HAP-1 (cell line): ENCODE measurements around the gene TPRN.

Experiments
- DNase-seq, 2 experiments: peaks; one replicate each; pipeline ENCODE4 v3.0.0-alpha.2; 2016 to 2020; ENCODE audit warnings: low spot score in 2 of 2
- H3K27me3 ChIP-seq: fragments of 250-450 bp; sonication (Bioruptor Pico); 2 replicates; pipeline ENCODE4 v1.5.1; 2020; ENCODE audit warnings: low read depth, mild to moderate bottlenecking, moderate library complexity
- H3K36me3 ChIP-seq: fragments of 250-450 bp; sonication (Bioruptor Pico); replicated peaks from 2 replicates; pipeline ENCODE4 v1.5.1; 2020; ENCODE audit warnings: mild to moderate bottlenecking
- H3K4me1 ChIP-seq: fragments of 250-450 bp; sonication (Bioruptor Pico); 2 replicates; pipeline ENCODE4 v1.5.1; 2020; ENCODE audit warnings: mild to moderate bottlenecking
- H3K4me3 ChIP-seq: fragments of 250-450 bp; sonication (Bioruptor Pico); 2 replicates; pipeline ENCODE4 v1.5.1; 2020; ENCODE audit warnings: mild to moderate bottlenecking, moderate library complexity
- H3K9me3 ChIP-seq: fragments of 250-450 bp; sonication (Bioruptor Pico); 2 replicates; pipeline ENCODE4 v1.5.1; 2020; ENCODE audit warnings: mild to moderate bottlenecking, moderate library complexity
- in situ Hi-C: fragments of 300-500 bp; cut with MboI; formaldehyde crosslinking; loops from 3 replicates; pipeline ENCODE4 v1.14.3; 2020; ENCODE audit warnings: low sequenced_read_pairs, inconsistent platforms, mixed read lengths

Gene TPRN

DNA sequence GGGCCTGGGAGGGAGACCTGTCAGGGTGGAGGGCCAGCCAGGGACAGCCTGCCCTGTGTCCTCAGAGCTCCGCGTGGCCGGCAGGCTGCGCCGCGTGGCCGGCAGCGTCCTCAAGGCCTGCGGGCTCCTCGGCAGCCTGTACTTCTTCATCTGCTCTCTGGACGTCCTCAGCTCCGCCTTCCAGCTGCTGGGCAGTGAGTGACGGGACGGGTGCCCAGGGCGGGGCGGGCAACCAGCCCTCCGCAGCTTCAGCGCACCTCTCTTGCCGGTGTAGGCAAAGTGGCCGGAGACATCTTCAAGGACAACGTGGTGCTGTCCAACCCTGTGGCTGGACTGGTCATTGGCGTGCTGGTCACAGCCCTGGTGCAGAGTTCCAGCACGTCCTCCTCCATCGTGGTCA, 32.0 kb upstream of the TPRN start:
- H3K36me3 ChIP-seq = no peaks in the 10 kb centered on the region
- in situ Hi-C loops = loop anchor here (25.0 kb wide), 1 partner anchor 445 kb away; the partner anchor contains the start of genes CCDC183 and TMEM141
- H3K27me3 ChIP-seq = no peaks in the 10 kb centered on the region
- H3K4me1 ChIP-seq = peaks cover 5% of the 10 kb centered on the region
- no peak for DNase-seq
- H3K4me3 ChIP-seq = no peak overlapping the region
- H3K9me3 ChIP-seq = no peaks in the 10 kb centered on the region

DNA sequence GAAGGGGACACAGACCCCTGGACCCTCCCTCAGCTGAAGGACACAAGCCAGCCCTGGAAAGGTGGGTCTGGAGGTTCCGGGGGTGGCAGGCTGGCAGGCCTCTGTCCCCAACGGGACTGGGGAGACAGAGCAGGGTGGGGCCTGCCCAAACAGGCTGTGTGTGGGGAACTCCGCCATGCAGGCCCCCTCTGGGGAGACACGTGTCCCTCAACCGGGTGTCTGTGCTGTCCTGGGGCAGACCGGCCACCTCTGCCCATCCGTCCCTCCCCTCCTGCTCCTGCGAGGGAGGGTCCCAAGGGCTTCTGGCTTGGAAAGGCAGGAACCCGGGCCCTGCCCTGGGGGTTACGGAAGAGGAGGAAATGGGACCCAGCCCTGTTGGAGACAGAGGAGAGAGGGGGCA, 31.6 kb upstream of the TPRN start:
- H3K4me3 ChIP-seq = no peak overlapping the region

DNA sequence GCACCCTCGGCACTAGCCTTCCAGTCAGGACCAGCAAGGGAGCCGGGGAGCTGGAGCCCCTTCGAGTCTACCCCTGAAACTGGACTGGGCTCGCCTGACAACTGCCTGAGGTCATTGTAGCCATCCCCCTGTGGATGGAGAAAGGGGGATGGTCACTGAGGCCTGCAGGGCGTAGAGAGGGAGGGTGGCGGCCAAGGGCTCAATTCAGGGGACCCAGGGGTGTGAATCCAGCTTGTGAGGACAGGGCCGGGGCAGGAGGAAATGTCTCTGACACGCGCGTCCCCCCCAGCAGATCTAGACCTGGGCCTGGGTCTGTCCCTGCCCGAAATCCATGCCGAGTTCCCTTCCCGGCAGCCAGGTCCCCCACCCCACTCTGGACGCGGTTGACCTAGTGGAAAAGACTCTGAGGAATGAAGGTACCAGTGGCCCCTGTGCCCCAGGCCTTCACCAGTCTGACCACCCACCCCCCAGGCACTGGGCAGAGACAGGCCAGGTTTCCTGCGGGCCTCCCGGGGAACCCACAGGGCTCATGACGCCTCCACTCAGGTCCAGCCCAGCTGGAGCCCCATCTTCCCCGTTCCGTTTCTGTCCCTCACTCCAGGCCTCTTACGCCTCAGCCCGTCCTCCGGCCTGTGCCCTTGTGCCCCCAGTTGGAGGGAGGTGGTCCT, 31.0 kb upstream of the TPRN start:
- no peak for DNase-seq
- Histone ChIP-seq H3K9me3 (no peaks in the 10 kb centered on the region), H3K36me3 (no peaks in the 10 kb centered on the region), H3K4me3 (no peak overlapping the region), H3K4me1 (no peaks in the 10 kb centered on the region; the same call in 1 of the 2 replicates), H3K27me3 (no peaks in the 10 kb centered on the region)
- in situ Hi-C loops = loop anchor here (25.0 kb wide), 1 partner anchor 444 kb away; the partner anchor contains the start of genes CCDC183 and TMEM141

More for the DNA sequence above, 31.6 kb upstream of the TPRN start:
- peaks cover 5% of the 10 kb centered on the region for H3K4me1 ChIP-seq
- no peaks in the 10 kb centered on the region for H3K27me3 ChIP-seq
- no peaks in the 10 kb centered on the region for H3K9me3 ChIP-seq
- H3K36me3 ChIP-seq = no peaks in the 10 kb centered on the region
- in situ Hi-C loops = loop anchor here (25.0 kb wide), 1 partner anchor 445 kb away; the partner anchor contains the start of genes CCDC183 and TMEM141
- no peak for DNase-seq

DNA sequence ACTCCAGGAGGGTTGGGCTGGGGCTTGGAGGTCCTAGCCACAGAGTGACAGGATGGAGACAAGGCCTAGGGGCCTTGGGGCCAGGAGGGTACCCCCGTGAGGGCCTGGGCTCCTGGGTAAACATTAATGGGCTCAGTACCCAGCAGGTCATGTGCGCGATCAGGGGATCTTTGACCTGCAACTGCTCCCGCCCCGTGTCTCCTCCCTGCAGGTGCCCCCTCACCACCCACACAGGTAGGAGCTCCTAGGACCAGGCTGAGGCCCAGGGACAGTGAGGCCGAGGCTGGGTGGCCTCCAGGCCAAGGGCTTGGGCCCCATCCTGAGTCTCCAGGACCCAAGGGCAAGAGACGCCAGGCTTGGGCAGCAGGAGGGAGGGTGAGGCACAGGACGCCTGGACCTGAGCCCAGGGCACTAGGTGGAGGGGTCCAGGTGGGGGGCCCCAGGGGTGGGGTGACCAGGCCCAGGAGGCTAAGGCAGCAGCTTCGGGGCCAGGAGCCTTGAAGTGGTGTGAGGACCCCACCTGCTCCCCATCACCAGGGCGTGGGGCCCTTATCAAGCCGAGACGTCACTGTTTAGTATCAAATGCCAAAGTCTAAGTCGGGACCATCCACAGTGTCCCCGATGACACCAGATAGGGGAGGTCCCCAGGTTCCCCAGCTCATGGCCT, 30.3 kb upstream of the TPRN start, which contains the start of gene SLC34A3:
TSS of gene SLC34A3 (plus strand) at position 197 of the 667 bp plus-strand sequence. CDS start 802 bp downstream, outside the sequence.
- DNase-seq = no peak
- Histone ChIP-seq H3K9me3 (no peaks in the 10 kb centered on the region), H3K4me3 (no peak within 1 kb of the TSS), H3K27me3 (no peaks in the 10 kb centered on the region), H3K36me3 (no peaks in the 10 kb centered on the region), H3K4me1 (no peaks in the 10 kb centered on the region)
- in situ Hi-C loops = loop anchor here (25.0 kb wide), 1 partner anchor 444 kb away; the partner anchor contains the start of genes CCDC183 and TMEM141

DNA sequence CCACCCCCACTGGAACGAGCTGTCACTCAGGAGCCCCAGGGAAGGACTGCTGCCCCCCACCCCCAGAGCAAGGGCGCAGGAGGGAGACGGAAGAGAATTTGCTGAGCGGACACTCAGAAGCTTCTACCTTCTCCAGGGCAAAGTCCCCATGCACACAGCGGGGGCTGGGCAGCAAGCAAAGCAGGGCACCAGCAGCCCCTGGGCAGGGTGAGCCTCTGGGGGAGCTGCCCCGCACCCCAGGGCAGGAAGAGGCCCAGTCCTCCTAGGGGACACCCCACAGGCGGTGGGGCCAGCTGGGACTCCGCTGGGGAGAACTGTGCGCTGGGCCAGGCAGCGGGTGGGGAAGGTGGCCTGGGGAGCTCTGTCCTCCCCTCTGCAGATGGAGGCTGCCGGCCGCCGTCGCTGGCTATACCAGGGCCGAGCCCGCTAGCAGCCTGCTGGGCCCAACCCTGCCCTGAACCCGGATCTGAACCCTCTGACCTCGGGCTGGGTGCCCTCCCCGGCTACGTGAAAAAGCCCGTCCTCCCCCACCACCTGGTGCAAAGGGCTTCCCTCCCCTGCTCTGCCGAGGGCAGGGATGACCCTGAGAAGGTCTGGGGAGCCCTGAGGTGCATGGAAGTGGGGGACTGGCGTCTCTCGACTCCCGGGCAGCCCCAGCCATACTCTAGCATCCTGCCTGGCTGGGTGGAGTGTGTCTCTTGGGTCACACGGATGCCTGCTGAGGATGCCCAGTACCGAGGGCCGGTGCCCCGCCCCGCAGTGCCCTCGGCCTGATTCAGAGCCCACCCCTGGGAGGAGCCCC, 29.6 kb upstream of the TPRN start:
- Histone ChIP-seq H3K36me3 (no peaks in the 10 kb centered on the region), H3K4me1 (no peaks in the 10 kb centered on the region), H3K4me3 (no peak overlapping the region), H3K27me3 (no peaks in the 10 kb centered on the region), H3K9me3 (no peaks in the 10 kb centered on the region)
- in situ Hi-C loops = loop anchor here (5.0 to 25.0 kb wide), 2 partner anchors 108 to 443 kb away; partner anchors contain the start of genes CCDC183 and TMEM141
- DNase-seq = no peak

DNA sequence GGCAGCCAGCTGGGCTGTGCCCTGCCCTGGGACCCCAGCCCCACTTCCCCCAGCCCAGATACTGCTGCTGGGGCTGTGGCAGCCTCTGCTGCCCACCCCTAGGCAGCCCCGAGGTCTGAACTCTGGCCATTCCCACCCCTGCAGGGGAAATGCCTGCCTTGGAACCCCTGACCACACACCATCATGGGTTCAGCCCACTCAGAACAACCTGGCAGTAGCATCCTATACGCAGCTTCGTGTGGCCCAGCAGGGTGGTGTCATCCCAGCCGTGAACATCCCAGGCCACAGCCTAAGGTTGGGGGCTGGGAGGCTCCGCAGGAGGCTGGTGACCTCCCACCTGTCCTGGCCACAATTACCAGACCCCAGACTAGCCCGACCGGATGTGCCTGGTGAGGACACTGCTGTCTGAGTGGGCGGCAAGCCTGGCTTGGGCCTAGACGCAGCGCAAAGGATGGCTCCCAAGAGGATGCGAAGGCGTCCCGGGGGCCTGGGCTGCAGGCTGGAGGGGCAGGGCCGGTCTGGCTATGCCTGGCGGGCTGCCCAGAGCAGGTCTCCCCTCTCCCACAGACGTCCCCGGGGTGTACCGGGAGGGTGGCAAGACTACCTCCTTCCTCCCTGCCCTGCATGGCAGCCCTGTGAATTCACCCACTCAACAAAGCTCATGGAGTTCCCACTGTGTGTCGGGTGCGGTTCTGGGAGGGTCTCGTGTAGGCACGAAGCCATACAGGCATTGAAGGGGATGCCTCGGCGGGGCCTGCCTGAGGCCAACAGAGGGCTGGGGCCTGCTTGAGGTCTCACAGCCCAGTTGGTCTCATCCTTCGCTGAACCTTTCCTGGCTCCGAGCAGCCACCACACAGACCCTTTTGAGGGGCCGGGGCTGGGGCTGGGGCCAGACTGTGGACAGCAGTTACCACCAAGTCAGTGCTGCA, 28.7 kb upstream of the TPRN start:
- H3K36me3 ChIP-seq = no peaks in the 10 kb centered on the region
- H3K4me3 ChIP-seq = no peak overlapping the region
- no peak for DNase-seq
- no peaks in the 10 kb centered on the region for H3K27me3 ChIP-seq
- in situ Hi-C loops = loop anchor here (5.0 to 25.0 kb wide), 2 partner anchors 107 to 442 kb away; partner anchors contain the start of genes CCDC183 and TMEM141
- H3K4me1 ChIP-seq = no peaks in the 10 kb centered on the region; the same call in 1 of the 2 replicates
- no peaks in the 10 kb centered on the region for H3K9me3 ChIP-seq

DNA sequence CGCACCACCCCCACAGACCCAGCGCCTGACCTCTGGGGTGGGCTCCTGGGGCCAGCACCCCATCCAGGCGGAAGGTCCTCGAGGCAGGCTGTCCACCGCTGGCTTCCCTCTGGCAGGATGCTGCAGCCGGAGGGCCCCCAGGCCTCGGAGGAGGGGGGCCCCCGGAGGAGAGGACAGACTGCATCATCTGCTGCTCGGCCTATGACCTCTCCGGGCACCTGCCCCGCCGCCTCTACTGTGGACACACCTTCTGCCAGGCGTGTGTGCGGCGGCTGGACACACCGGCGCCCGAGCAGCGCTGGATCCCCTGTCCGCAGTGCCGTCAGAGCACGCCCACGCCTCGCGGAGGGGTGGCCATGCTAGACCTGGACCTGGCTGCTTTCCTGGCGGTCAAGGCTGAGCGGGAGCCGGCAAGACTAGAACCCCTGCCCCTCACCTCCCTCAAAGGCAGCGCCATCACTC, 28.0 kb upstream of the TPRN start:
- H3K36me3 ChIP-seq = no peaks in the 10 kb centered on the region
- no peaks in the 10 kb centered on the region for H3K9me3 ChIP-seq
- peaks cover 5% of the 10 kb centered on the region; the same call in 1 of the 2 replicates for H3K4me1 ChIP-seq
- no peak overlapping the region for H3K4me3 ChIP-seq
- no peaks in the 10 kb centered on the region for H3K27me3 ChIP-seq
- in situ Hi-C loops = loop anchor here (5.0 to 25.0 kb wide), 2 partner anchors 106 to 441 kb away; partner anchors contain the start of genes CCDC183 and TMEM141
- no peak for DNase-seq

DNA sequence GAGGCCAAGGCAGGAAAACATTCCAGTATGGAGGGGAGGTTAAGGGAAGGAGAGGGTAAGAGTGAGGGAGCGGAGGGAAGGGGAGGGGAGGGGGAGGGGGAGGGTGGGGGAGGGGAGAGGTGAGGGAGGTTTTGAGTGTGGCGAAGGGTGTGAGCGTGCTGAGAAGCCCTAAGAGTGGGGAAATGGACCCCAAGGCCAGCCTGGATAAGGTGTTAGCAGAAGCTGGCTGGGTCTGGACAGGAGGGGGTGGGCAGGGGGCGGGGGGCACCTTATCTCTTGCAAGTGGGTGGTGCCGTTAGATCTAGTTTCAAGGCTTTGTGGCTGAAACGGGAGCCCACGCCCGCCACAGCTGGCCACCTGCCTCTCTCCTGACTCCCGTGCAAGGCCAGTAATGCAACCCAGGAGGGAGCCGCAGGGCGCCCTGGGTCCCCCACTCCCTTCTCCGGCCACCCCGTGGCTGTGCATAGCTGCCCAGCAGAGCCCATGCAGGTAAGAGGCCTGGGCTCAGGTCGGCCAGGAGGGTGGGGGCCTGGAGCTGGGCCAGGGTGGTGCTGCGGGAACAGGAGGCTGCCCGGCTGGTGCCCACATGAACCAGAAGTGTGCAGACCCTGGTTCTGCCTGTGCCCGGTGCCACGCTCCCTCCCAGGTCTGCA, 27.4 kb upstream of the TPRN start:
- Histone ChIP-seq H3K4me1 (peaks cover 6% of the 10 kb centered on the region), H3K4me3 (no peak overlapping the region), H3K9me3 (no peaks in the 10 kb centered on the region), H3K27me3 (no peaks in the 10 kb centered on the region), H3K36me3 (no peaks in the 10 kb centered on the region)
- in situ Hi-C loops = loop anchor here (5.0 to 25.0 kb wide), 2 partner anchors 106 to 441 kb away; partner anchors contain the start of genes CCDC183 and TMEM141
- DNase-seq = no peak

DNA sequence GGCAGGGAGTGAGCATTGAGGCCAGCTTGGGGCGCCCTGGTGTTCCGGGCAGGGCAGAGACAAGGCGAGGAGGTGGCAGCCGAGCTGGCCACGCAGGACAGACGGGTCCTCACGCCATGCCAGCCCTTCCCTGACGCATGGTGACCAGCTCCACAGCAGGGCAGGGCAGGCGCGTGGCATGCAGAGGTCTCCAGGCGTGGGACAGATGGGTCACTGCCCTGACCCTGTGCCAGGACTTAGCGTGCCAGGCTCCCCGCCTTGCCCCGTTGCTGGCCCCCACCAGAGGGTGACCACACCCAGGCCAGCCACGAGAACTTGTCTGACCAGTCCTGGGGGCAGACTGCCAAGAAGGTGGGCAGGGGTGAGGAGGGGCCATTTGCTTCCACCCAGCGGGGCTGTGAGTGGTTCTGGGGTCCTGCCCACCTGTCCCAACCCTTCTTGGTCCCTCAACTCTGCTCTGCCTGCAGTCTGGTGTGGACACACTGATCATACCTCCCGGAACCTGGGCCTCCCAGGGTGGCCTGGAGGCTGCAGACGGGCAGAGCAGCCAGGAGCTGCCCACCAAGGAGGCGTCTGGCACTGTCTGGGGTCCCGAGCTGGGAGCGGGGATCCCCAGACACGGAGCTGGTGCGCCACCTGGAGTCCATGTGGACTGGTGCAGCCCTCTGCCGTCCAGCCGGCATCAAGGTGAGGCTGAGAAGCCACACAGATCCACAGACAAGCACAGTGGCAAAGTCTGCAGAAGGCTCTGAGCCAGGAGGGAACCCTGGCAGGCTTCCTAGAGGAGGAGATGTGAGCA, 26.7 kb upstream of the TPRN start, which contains the start of gene RNF224:
TSS of gene RNF224 (plus strand) at position 449 of the 799 bp plus-strand sequence. CDS start 834 bp downstream, outside the sequence.
- in situ Hi-C loops = loop anchor here (5.0 to 25.0 kb wide), 2 partner anchors 105 to 440 kb away; partner anchors contain the start of genes CCDC183 and TMEM141
- H3K9me3 ChIP-seq = no peaks in the 10 kb centered on the region
- H3K36me3 ChIP-seq = no peaks in the 10 kb centered on the region
- peak; percentile 65 to 90 for DNase-seq
- H3K4me1 ChIP-seq = peaks cover 11% of the 10 kb centered on the region
- H3K4me3 ChIP-seq = no peak within 1 kb of the TSS
- no peaks in the 10 kb centered on the region for H3K27me3 ChIP-seq

DNA sequence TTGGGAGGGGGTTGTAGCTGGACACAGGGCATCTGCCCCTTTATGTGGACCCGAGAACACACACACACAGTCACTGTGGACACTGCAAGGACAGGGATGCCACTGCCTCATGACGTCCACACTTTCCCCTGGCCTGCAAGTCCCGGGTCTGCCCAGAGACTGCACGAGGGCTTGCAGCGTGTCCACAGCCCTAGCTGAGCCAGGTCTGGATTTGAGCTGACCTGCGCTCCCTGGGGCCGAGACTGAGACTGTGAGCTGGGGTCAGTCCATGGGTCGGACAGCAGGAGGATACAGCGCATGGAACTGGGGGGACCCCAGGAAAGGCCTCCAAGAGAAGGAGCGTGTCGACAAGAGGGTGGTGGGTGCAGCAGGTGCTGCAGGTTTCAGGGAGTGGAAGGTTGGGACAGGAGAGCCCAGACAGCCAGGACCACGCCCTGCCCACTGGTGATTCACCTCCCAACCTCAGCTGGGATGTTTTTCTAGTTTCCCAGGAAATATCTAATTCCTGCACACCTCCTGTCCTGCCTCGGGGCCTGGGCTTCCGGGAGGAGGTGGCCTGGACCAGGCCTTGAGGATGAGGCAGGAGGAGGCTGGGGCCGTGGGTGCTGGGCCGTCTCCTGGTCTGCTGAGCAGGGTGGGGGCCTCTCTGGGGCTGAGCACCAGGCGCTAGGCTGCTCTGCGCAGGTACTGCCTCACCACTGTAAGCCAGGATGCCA, 26.0 kb upstream of the TPRN start:
- Histone ChIP-seq H3K27me3 (no peaks in the 10 kb centered on the region), H3K36me3 (no peaks in the 10 kb centered on the region), H3K9me3 (no peaks in the 10 kb centered on the region), H3K4me3 (no peak overlapping the region), H3K4me1 (peaks cover 11% of the 10 kb centered on the region)
- no peak for DNase-seq
- in situ Hi-C loops = loop anchor here (5.0 to 25.0 kb wide), 2 partner anchors 104 to 439 kb away; partner anchors contain the start of genes CCDC183 and TMEM141
